ENCODE data around the gene OSGIN1.

DNA sequence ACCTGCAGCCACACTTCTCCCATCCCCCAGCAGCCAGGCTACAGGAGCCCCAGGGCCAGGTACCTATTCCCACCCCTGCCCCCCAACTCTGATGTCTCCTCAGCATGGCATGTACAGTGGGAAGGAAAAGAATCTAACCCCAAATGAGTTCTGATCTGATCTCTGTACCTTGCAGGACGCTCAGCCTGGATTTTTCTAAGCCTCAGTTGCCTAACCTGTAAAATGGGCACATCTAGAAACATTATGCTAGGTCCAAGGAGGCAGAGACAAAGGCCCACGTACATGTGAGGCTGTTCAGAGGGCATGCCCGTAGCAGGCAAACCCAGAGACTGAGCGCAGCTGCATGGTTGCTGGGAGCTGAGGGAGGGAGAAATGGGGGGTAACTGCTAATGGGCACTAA is 54.5 kb downstream of the OSGIN1 start:
- TF ChIP-seq, protein P1, sequence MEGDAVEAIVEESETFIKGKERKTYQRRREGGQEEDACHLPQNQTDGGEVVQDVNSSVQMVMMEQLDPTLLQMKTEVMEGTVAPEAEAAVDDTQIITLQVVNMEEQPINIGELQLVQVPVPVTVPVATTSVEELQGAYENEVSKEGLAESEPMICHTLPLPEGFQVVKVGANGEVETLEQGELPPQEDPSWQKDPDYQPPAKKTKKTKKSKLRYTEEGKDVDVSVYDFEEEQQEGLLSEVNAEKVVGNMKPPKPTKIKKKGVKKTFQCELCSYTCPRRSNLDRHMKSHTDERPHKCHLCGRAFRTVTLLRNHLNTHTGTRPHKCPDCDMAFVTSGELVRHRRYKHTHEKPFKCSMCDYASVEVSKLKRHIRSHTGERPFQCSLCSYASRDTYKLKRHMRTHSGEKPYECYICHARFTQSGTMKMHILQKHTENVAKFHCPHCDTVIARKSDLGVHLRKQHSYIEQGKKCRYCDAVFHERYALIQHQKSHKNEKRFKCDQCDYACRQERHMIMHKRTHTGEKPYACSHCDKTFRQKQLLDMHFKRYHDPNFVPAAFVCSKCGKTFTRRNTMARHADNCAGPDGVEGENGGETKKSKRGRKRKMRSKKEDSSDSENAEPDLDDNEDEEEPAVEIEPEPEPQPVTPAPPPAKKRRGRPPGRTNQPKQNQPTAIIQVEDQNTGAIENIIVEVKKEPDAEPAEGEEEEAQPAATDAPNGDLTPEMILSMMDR (IDR thresholded peaks at IDR 0.05) = no peak
- no peak for TF ChIP-seq POLR2A (IDR thresholded peaks at IDR 0.05)

All from body of pancreas (tissue), 4 donors.